ENCODE results near the gene RBM34. TPM values are rescaled to one million over a fixed set of nuclear protein-coding genes. Genes with fewer than 3 reads are reported as not detected.

The RBM34 gene
- total and polyA plus RNA-seq, 10 of the 15 experiments (the other 5 are each of a cell fraction or from before 2014, with no cell fraction given) = 46.4 to 132 (median 109) TPM

GRCh38 chr1:235124111-235124510 is 36.9 kb downstream of the RBM34 start:
- FAIRE-seq (no peak), ATAC-seq (no peak), DNase-seq (ENCODE audit: low read depth, low spot score) (no peak)
- H3K27me3 ChIP-seq (replicated peaks in 1 of 2; ENCODE audit: control insufficient read depth in 2 of 2, insufficient read depth in 2 of 2, low read length in 1 of 2) = no peaks in the 10 kb centered on the region
- peaks cover 88% of the 10 kb centered on the region for H3K79me2 ChIP-seq (ENCODE audit: control insufficient read depth, insufficient read depth, low read length)
- H3K9me3 ChIP-seq (replicated peaks; ENCODE audit: control insufficient read depth, insufficient read depth, low read length) = no peaks in the 10 kb centered on the region
- no peak overlapping the region for H3K9ac ChIP-seq (ENCODE audit: control insufficient read depth, insufficient read depth, low read length)
- H3K4me1 ChIP-seq (ENCODE audit: control insufficient read depth, insufficient read depth, low read length) = 0 out of 2 replicates have a peak, but pooled peaks cover 3% of the 10 kb centered on the region
- peaks cover 2 to 17% of the 10 kb centered on the region in 2 experiments; a peak in 3 of 4 replicates for H3K36me3 ChIP-seq (ENCODE audit: control insufficient read depth in 2 of 2, insufficient read depth in 2 of 2, low read length in 1 of 2)
- H3K4me2 ChIP-seq (ENCODE audit: control insufficient read depth, insufficient read depth) = no peak overlapping the region
- no peaks in the 10 kb centered on the region for H4K20me1 ChIP-seq (ENCODE audit: control insufficient read depth, insufficient read depth)
- WGBS (ENCODE audit: insufficient coverage, insufficient replicate concordance, low lambda C conversion rate, missing lambda C conversion rate) = 83% methylated on average over 9 of the region's 9 CpGs
- no peak overlapping the region for H3K27ac ChIP-seq (ENCODE audit: control insufficient read depth, insufficient read depth)
- intact Hi-C loops (cut with micrococcal nuclease; ENCODE audit: unreplicated experiment) = no loop called here
- H2AFZ ChIP-seq (ENCODE audit: control insufficient read depth, low read depth, low read length) = no peak overlapping the region
- POLR2A ChIA-PET = interaction anchor here (0.5 to 1.3 kb wide), 3 partner anchors 36 to 634 kb away, joined by 3 to 4 read pairs (median 4); partner anchors contain the start of gene RBM34
- no TSS peak for BruUV-seq (replicated peaks)
- in situ Hi-C loops (cut with MboI) = no loop called here
- CTCF ChIA-PET = interaction anchor here (6.8 to 7.3 kb wide), 2 partner anchors 18 to 292 kb away, joined by 33 to 64 read pairs; no protein-coding TSS in a partner anchor
- SMC1A ChIA-PET (ENCODE audit: uncharacterized antibody, unreplicated experiment) = interaction anchor here (1.1 to 2.1 kb wide), 2 partner anchors 18 to 58 kb away, joined by 3 to 12 read pairs; no protein-coding TSS in a partner anchor
- peak overlapping the region; percentile 44; the same call in 1 of the 2 replicates for H3K4me3 ChIP-seq
- TF ChIP-seq ZBTB33 (IDR thresholded peaks at IDR 0.05) (0 out of 2 replicates have a peak, but pooled peaks have one; percentile 56), NR2C1 (IDR thresholded peaks at IDR 0.05) (no peak)
- TF ChIP-seq, protein P1, sequence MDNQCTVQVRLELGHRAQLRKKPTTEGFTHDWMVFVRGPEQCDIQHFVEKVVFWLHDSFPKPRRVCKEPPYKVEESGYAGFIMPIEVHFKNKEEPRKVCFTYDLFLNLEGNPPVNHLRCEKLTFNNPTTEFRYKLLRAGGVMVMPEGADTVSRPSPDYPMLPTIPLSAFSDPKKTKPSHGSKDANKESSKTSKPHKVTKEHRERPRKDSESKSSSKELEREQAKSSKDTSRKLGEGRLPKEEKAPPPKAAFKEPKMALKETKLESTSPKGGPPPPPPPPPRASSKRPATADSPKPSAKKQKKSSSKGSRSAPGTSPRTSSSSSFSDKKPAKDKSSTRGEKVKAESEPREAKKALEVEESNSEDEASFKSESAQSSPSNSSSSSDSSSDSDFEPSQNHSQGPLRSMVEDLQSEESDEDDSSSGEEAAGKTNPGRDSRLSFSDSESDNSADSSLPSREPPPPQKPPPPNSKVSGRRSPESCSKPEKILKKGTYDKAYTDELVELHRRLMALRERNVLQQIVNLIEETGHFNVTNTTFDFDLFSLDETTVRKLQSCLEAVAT (IDR thresholded peaks at IDR 0.05) = peak; percentile 55; the same call in 1 of the 2 replicates
- RAD21 ChIA-PET (ENCODE audit: unreplicated experiment) = interaction anchor here (0.8 kb wide), 2 partner anchors 18 to 19 kb away, joined by 3 to 5 read pairs; no protein-coding TSS in a partner anchor

Data from GM12878 (cell line).